ENCODE results near the gene DGUOK.

Gene DGUOK

GRCh38 chr2:74007711-74008110 lies 81.0 kb downstream of the DGUOK start:
- Histone ChIP-seq H3K9me3 (no peaks in the 10 kb centered on the region), H3K27me3 (peaks cover 3% of the 10 kb centered on the region), H3K27ac (peak overlapping the region; percentile 10), H3K36me3 (peaks cover 47% of the 10 kb centered on the region), H3K4me1 (ENCODE audit: control insufficient read depth in 1 of 2, insufficient read depth in 1 of 2, low read depth in 1 of 2, low read length in 1 of 2) (peaks cover 5 to 10% of the 10 kb centered on the region in 2 experiments), H3K4me3 (ENCODE audit: low read depth in 1 of 2, low read length in 1 of 2) (no peak overlapping the region)
- TF ChIP-seq CTCF (IDR thresholded peaks at IDR 0.05): no peak
